NB4 (cell line): Measurements from ENCODE around the gene FXYD7.

Source experiments
- DNase-seq: peaks from one replicate; pipeline ENCODE4 v3.0.0; 2010; ENCODE audit warnings: low read depth
- H3K4me3 ChIP-seq: one replicate; pipeline ENCODE4 v1.5.1; 2011; ENCODE audit warnings: mild to moderate bottlenecking, low read depth, low read length, moderate library complexity
- CTCF ChIP-seq: IDR thresholded peaks from one replicate; pipeline ENCODE4 v1.5.1; 2012; ENCODE audit warnings: low read depth, low read length
- MYC ChIP-seq: IDR thresholded peaks from 2 replicates; pipeline ENCODE4 v1.6.1; 2011; ENCODE audit warnings: low read depth, low read length
- POLR2A ChIP-seq: IDR thresholded peaks from 2 replicates; pipeline ENCODE4 v1.6.1; 2011; ENCODE audit warnings: mild to moderate bottlenecking; ENCODE audit not compliant: insufficient read length; ENCODE audit errors: extremely low read depth
- TF ChIP-seq, protein P1 (sequence below): IDR thresholded peaks from 2 replicates; pipeline ENCODE4 v1.6.1; 2011; ENCODE audit warnings: low read depth, low read length

Gene FXYD7

GRCh38 chr19:35119091-35119490, 24.0 kb upstream of the FXYD7 start:
- TF ChIP-seq POLR2A, result no peak
- no peak for TF ChIP-seq MYC
- TF ChIP-seq CTCF, result no peak
- TF ChIP-seq, protein P1, sequence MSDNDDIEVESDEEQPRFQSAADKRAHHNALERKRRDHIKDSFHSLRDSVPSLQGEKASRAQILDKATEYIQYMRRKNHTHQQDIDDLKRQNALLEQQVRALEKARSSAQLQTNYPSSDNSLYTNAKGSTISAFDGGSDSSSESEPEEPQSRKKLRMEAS, result no peak
- DNase-seq, result no peak
- no peak overlapping the region for H3K4me3 ChIP-seq

- no peak for DNase-seq
Observed at GRCh38 chr19:35119578-35120155, 23.4 kb upstream of the FXYD7 start.

DNA sequence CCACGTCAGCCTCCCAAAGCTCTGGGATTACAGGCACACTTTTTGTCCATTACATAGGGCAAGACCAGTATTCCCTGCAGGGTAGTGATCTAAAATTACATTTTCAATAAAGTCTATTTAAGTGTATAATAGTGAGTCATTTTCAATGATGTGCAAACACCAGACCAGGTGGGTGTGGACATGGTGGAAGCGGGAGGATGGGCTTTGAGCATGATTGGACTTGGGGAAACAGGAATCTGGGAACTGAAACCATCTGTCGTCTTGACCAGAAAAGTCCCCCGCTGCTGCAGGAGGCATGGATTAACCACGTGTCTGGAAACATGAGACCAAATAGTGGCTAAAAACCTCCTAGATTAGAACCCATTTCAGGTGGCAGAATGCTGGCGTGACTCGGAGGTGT, 22.6 kb upstream of the FXYD7 start:
- TF ChIP-seq CTCF (no peak), MYC (no peak), POLR2A (no peak)
- TF ChIP-seq, protein P1, result no peak
- no peak for DNase-seq
- H3K4me3 ChIP-seq, result no peak overlapping the region

More at GRCh38 chr19:35119578-35120155, 23.4 kb upstream of the FXYD7 start:
- TF ChIP-seq MYC, result no peak
- TF ChIP-seq CTCF, result no peak
- TF ChIP-seq, protein P1, result no peak
- no peak for TF ChIP-seq POLR2A
- H3K4me3 ChIP-seq, result no peak overlapping the region

- H3K4me3 ChIP-seq, result no peak overlapping the region
Observed at GRCh38 chr19:35120898-35121297, 22.2 kb upstream of the FXYD7 start.

DNA sequence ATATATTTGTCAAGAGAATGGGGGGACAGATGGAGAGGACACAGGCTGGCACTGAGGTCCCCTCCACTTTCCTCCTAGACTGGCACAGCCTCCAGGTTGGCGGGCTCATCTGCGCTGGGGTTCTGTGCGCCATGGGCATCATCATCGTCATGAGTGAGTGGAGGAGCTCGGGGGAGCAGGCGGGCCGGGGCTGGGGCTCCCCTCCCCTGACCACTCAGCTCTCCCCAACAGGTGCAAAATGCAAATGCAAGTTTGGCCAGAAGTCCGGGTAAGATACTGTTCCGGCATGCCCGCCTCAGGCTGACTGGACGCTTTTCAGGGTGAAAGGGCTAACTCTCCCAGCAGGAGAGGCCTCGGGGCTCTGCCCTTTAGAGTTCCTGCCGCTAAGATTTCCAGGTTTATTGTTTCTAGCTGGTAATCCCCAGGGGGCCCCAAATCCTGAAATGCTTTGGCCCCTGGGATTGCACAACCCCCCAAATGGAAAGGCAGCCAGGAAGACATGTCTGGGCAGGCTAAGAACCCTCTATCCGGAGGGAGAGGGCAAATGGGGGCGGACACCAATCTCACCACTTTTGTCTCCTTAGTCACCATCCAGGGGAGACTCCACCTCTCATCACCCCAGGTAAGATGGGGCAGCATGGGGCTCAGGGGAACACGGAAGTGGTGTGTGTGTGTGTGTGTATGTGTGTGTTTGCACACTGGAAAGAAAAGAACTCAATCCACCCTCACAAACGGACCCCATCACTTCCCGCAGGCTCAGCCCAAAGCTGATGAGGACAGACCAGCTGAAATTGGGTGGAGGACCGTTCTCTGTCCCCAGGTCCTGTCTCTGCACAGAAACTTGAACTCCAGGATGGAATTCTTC, 20.1 kb upstream of the FXYD7 start:
- no peak overlapping the region for H3K4me3 ChIP-seq
- DNase-seq, result no peak
- TF ChIP-seq MYC (no peak), CTCF (no peak), POLR2A (no peak)
- TF ChIP-seq, protein P1, result no peak

More at GRCh38 chr19:35120898-35121297, 22.2 kb upstream of the FXYD7 start:
- TF ChIP-seq MYC, result no peak
- TF ChIP-seq, protein P1, result no peak
- TF ChIP-seq POLR2A, result no peak
- no peak for TF ChIP-seq CTCF
- DNase-seq, result no peak
